Activated T-helper 1 cell treated with anti-CD3 and anti-CD28 coated beads, Interleukin-12 subunit alpha, Interleukin-12 subunit beta, Interleukin-2, Interleukin-4 antibody, amounts not matched to agents 30 ng/mL and 10 ng/mL and 1 ng/mL, durations not matched to agents 14 hours and 24 hours and 36 hours (primary cell): Measurements from ENCODE around the gene FMN1. TPM values are rescaled to one million over a fixed set of nuclear protein-coding genes. Genes with fewer than 3 reads are reported as not detected.
"Not testable (repeated sequence)": the region's sequence is repeated elsewhere in the genome, so short reads cannot be mapped to it uniquely, and the experiment has no call there.

Source experiments
- DNase-seq: peaks from one replicate; pipeline ENCODE4 v3.0.0; 2021; ENCODE audit warnings: low spot score
- H3K27ac Mint-ChIP-seq: one replicate; pipeline ENCODE4 v1.8.0; 2021; ENCODE audit warnings: mild to moderate bottlenecking, mixed read lengths
- H3K27me3 Mint-ChIP-seq: one replicate; pipeline ENCODE4 v1.8.0; 2022; ENCODE audit warnings: mild to moderate bottlenecking, moderate library complexity, mixed read lengths; ENCODE audit not compliant: insufficient read depth
- H3K36me3 Mint-ChIP-seq: one replicate; pipeline ENCODE4 v1.8.0; 2021; ENCODE audit warnings: low read depth, mixed read lengths
- H3K4me1 Mint-ChIP-seq: one replicate; pipeline ENCODE4 v1.8.0; 2021; ENCODE audit warnings: low read depth, mixed read lengths
- H3K4me3 Mint-ChIP-seq: one replicate; pipeline ENCODE4 v1.8.0; 2021; ENCODE audit warnings: mild to moderate bottlenecking, moderate library complexity, mixed read lengths
- H3K9me3 Mint-ChIP-seq: one replicate; pipeline ENCODE4 v1.8.0; 2021; ENCODE audit warnings: mixed read lengths
- intact Hi-C: fragments of 100-400 bp; cut with micrococcal nuclease; formaldehyde crosslinking; loops from one replicate; pipeline ENCODE4 v1.15.1; 2024
- total RNA-seq: library from RNA; stranded (reverse); gene quantifications from 2 replicates; pipeline ENCODE4 v1.2.3, GENCODE V29; 2022

FMN1 gene
- total RNA-seq, 1 donor from 2014 or later: 0.03 TPM

- H3K27ac Mint-ChIP-seq: no peak overlapping the region
- no peaks in the 10 kb centered on the region for H3K36me3 Mint-ChIP-seq
- H3K4me3 Mint-ChIP-seq: no peak overlapping the region
- no peaks in the 10 kb centered on the region for H3K27me3 Mint-ChIP-seq
- H3K4me1 Mint-ChIP-seq: no peaks in the 10 kb centered on the region
- no peak for DNase-seq
- intact Hi-C loops: no loop called here
- H3K9me3 Mint-ChIP-seq: no peaks in the 10 kb centered on the region
These were observed 219.8 kb downstream of the FMN1 start for GRCh38 chr15:32974691-32975090.

- intact Hi-C loops: no loop called here
These were observed 221.8 kb downstream of the FMN1 start for GRCh38 chr15:32972686-32973085.

DNA sequence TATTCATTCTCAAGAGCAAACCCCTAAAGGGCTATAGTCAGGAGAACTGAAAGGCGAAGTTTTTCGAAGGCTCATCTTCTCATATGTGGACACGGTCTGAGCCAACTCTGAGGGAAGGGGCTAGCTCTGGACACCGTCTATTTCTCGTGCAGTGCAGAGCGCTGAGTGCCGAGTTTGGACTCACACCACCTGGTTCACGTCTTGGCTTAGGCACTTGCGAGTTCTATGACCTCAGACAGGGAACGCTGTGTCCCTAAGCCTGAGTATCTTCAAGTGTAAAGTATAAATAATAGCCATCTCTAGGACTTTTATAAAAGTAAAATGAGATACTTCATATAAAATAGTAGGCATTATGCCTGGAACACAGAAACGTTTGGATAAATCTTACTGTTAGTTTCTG is 223.7 kb downstream of the FMN1 start:
- intact Hi-C loops: no loop called here
- Mint-ChIP-seq H3K4me1 (no peaks in the 10 kb centered on the region), H3K36me3 (no peaks in the 10 kb centered on the region), H3K4me3 (no peak overlapping the region), H3K27me3 (no peaks in the 10 kb centered on the region), H3K27ac (no peak overlapping the region), H3K9me3 (no peaks in the 10 kb centered on the region)
- no peak for DNase-seq

More at GRCh38 chr15:32972686-32973085, 221.8 kb downstream of the FMN1 start:
- no peaks in the 10 kb centered on the region for H3K4me1 Mint-ChIP-seq
- H3K4me3 Mint-ChIP-seq: no peak overlapping the region
- no peaks in the 10 kb centered on the region for H3K36me3 Mint-ChIP-seq
- no peak for DNase-seq
- no peaks in the 10 kb centered on the region for H3K9me3 Mint-ChIP-seq
- no peak overlapping the region for H3K27ac Mint-ChIP-seq
- H3K27me3 Mint-ChIP-seq: no peaks in the 10 kb centered on the region

DNA sequence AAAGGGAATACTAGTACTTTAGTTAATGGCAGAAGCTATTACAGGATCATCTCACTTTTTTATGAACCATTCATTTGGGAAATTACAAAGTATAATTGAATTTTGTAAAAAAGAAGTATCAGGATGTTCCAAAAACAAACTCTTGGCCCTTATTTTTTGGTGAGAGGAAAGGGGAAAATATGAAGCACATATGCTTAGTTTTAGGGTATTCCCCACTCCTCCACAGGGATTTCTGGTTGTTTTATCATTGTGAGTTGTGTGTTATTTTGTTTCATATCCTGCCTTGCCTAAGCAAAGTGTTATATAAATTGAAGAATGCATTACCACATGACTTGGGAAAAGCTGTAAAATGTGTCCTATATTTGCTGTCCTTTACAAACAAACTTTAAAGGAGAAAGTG is 227.0 kb downstream of the FMN1 start:
- Mint-ChIP-seq H3K36me3 (no peaks in the 10 kb centered on the region), H3K4me1 (no peaks in the 10 kb centered on the region), H3K4me3 (no peak overlapping the region), H3K27me3 (no peaks in the 10 kb centered on the region), H3K9me3 (no peaks in the 10 kb centered on the region), H3K27ac (no peak overlapping the region)
- intact Hi-C loops: no loop called here
- DNase-seq: no peak

DNA sequence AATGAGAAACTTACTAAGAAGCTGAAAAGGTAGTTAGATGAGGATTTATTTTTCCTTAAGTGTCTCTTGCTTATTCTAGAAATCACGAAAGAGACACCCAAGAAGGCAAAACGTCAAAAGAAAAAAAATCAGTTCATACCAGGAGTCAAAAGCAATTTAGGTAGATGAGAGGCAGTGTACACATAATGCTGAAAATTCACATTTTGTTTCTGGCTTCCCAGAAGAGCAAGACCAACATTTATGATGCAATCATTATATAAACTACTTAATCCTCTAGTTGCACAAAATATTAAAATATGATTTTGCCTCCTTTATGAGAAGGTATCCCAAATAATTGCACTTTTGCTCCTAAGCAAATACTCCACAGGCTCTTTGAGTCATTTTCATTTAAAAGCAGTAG is 228.0 kb downstream of the FMN1 start:
- H3K4me3 Mint-ChIP-seq: no peak overlapping the region
- intact Hi-C loops: no loop called here
- no peak overlapping the region for H3K27ac Mint-ChIP-seq
- H3K27me3 Mint-ChIP-seq: no peaks in the 10 kb centered on the region
- H3K4me1 Mint-ChIP-seq: no peaks in the 10 kb centered on the region
- no peaks in the 10 kb centered on the region for H3K36me3 Mint-ChIP-seq
- H3K9me3 Mint-ChIP-seq: no peaks in the 10 kb centered on the region
- no peak for DNase-seq

GRCh38 chr15:32965897-32966296 is 228.6 kb downstream of the FMN1 start:
- no peak overlapping the region for H3K4me3 Mint-ChIP-seq
- H3K4me1 Mint-ChIP-seq: no peaks in the 10 kb centered on the region
- intact Hi-C loops: no loop called here
- no peaks in the 10 kb centered on the region for H3K9me3 Mint-ChIP-seq
- H3K27me3 Mint-ChIP-seq: no peaks in the 10 kb centered on the region
- H3K27ac Mint-ChIP-seq: no peak overlapping the region
- DNase-seq: no peak
- no peaks in the 10 kb centered on the region for H3K36me3 Mint-ChIP-seq

DNA sequence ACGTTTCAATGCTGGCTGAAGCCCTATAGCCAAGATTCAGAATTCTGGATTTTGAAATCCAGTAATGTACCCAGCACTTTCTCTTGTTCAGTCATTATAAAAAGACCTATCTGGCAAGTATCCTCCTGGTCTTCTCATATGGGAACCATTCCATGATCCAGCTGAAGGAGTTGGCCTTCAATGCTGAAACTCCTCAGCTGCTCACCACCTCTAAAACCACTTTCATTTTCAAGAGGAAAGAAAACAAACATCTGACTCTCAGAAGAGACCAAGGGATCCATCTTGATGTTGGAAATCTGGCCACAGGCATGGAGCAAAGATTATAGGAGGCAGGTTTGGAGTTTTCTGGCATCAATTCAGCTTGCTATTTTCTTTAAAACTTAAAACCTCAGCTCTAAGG is 235.4 kb downstream of the FMN1 start:
- intact Hi-C loops: no loop called here
- Mint-ChIP-seq H3K4me1 (no peaks in the 10 kb centered on the region), H3K4me3 (no peak overlapping the region)

GRCh38 chr15:32957219-32957618 is 237.3 kb downstream of the FMN1 start:
- Mint-ChIP-seq H3K4me3 (no peak overlapping the region), H3K36me3 (no peaks in the 10 kb centered on the region), H3K9me3 (no peaks in the 10 kb centered on the region), H3K27ac (no peak overlapping the region), H3K4me1 (no peaks in the 10 kb centered on the region), H3K27me3 (peaks cover 3% of the 10 kb centered on the region)
- no peak for DNase-seq
- intact Hi-C loops: no loop called here

More for the DNA sequence above, 235.4 kb downstream of the FMN1 start:
- Mint-ChIP-seq H3K27me3 (peaks cover 2% of the 10 kb centered on the region), H3K36me3 (no peaks in the 10 kb centered on the region), H3K9me3 (no peaks in the 10 kb centered on the region), H3K27ac (no peak overlapping the region)
- no peak for DNase-seq

- H3K36me3 Mint-ChIP-seq: no peaks in the 10 kb centered on the region
- peaks cover 3% of the 10 kb centered on the region for H3K27me3 Mint-ChIP-seq
- intact Hi-C loops: no loop called here
- no peak overlapping the region for H3K4me3 Mint-ChIP-seq
- H3K4me1 Mint-ChIP-seq: no peaks in the 10 kb centered on the region
- H3K9me3 Mint-ChIP-seq: no peaks in the 10 kb centered on the region
- H3K27ac Mint-ChIP-seq: no peak overlapping the region
- DNase-seq: no peak
These were observed 237.8 kb downstream of the FMN1 start for GRCh38 chr15:32956711-32957110.

- Mint-ChIP-seq H3K36me3 (no peaks in the 10 kb centered on the region), H3K27me3 (peaks cover 3% of the 10 kb centered on the region), H3K9me3 (no peaks in the 10 kb centered on the region), H3K4me3 (no peak overlapping the region), H3K4me1 (no peaks in the 10 kb centered on the region), H3K27ac (no peak overlapping the region)
- DNase-seq: no peak
- intact Hi-C loops: no loop called here
These were observed 238.5 kb downstream of the FMN1 start for GRCh38 chr15:32956006-32956405.

DNA sequence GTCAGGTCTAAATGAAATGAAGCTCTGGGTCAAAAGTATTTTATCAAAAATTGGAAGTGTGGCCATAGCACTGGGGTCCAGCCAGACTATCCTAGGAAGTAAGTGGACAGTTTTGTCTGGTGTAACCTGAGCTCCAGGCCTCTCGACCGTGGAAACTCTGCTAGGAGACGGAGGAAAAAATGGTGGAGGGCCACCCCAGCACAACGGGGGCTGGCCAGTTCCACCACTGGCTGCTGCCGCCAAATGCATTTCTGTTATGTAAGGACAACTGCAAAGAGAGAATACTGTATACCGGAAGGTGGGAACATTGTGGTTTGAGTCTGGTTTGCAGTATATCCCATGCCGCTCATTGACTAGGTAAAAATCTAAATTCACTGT is 241.0 kb downstream of the FMN1 start:
- intact Hi-C loops: no loop called here
- Mint-ChIP-seq H3K27ac (no peak overlapping the region), H3K27me3 (peaks cover 3% of the 10 kb centered on the region), H3K4me3 (no peak overlapping the region), H3K9me3 (no peaks in the 10 kb centered on the region), H3K4me1 (no peaks in the 10 kb centered on the region), H3K36me3 (no peaks in the 10 kb centered on the region)
- no peak for DNase-seq

DNA sequence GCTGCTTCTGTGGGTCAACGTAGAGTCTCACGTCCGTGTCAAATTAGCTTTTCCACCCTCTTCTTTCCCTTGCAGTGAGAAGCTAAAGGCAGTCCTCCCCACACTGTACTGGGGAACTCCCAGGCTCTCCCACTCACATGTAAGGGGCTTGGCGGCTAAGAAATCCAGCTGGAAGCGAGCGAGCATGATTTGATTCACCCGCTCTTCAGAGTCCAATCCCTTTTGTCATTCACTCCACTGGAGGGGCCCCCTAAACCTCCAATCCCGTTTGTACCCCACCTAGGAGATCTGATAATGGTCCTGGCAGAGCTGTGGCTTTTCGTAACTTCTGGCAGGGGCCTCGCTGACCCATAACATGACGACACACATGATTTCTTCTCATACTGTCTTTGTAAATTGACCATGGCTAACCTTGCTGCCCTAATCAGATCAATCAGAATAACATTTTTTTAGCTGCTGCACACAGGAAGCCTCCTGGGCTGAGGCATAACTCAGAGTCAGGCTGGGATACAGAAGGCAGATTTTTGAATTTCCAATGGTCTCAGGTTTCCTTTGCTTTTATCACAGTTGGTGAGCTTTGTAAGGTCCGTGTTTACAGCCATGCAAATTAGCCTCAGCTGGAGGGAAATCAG is 241.5 kb downstream of the FMN1 start:
- Mint-ChIP-seq H3K36me3 (no peaks in the 10 kb centered on the region), H3K4me1 (no peaks in the 10 kb centered on the region), H3K27me3 (peaks cover 3% of the 10 kb centered on the region), H3K9me3 (no peaks in the 10 kb centered on the region), H3K27ac (no peak overlapping the region), H3K4me3 (no peak overlapping the region)
- intact Hi-C loops: no loop called here
- DNase-seq: no peak

DNA sequence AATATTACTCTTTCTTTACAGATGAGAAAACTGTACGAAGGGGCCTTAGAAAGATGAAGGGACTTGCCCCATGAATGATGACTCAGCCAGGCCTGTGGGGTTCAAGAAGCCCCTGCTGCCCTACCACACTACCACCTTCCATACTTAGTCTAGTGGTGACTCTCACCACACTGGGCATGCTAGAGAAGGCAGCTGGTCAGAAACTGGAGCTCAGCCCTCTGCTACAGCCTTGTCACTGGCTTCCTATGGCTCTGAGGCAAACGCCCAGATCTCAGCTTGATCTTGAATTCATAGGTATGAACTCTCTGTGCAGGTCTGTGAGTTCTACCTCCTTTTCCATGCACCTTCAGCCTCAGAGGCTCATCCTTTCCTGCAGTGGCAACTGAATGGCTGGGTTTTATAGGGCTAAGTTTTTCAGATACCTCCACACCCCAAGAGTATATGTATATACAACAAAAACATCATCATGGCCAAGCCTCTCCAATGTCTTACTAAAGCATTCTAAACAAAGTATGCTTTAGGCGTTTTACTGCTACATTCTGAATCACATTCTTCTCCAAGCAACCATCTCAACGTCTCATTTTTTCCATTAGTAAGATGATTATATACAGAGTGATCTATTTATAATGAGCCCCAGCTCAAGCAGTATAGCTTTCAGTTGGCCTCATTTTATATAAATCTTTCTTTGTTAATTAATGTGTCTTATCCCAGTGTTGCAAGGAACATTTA is 242.6 kb downstream of the FMN1 start:
- no peaks in the 10 kb centered on the region for H3K36me3 Mint-ChIP-seq
- H3K9me3 Mint-ChIP-seq: no peaks in the 10 kb centered on the region
- no peaks in the 10 kb centered on the region for H3K4me1 Mint-ChIP-seq
- intact Hi-C loops: no loop called here
- H3K27ac Mint-ChIP-seq: no peak overlapping the region
- H3K4me3 Mint-ChIP-seq: no peak overlapping the region
- peaks cover 3% of the 10 kb centered on the region for H3K27me3 Mint-ChIP-seq
- DNase-seq: no peak

DNA sequence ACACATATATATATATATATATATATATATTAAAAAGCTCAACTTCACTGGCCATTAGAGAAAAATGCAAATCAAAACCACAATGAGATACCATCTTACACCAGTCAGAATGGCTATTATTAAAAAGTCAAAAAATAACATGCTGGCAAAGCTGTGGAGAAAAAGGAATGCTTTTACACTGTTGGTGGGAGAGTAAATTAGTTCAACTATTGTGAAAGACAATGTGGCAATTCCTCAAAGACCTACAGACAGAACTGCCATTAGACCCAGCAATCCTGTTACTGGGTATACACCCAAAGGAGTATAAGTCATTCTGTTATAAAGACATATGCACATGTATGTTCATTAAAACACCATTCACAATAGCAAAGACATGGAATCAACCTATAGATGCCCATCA is 244.5 kb downstream of the FMN1 start:
- H3K27me3 Mint-ChIP-seq, H3K36me3 Mint-ChIP-seq, intact Hi-C loops, H3K4me1 Mint-ChIP-seq, H3K9me3 Mint-ChIP-seq, H3K27ac Mint-ChIP-seq, DNase-seq, H3K4me3 Mint-ChIP-seq: not testable (repeated sequence)
